Lower leg skin (tissue), 3 donors: Measurements from ENCODE around the gene FAM171A2.

Experiments used
- CTCF ChIP-seq, 3 donors: fragments of 450-650 bp; IDR thresholded peaks; one replicate each; pipeline ENCODE4 v1.5.1; 2016; ENCODE audit warnings: antibody characterized with exemption in 3 of 3, mild to moderate bottlenecking in 3 of 3, moderate library complexity in 2 of 3
- POLR2A ChIP-seq, 2 donors: fragments of 450-650 bp; IDR thresholded peaks; one replicate each; pipeline ENCODE4 v1.6.1; 2016 to 2017; ENCODE audit warnings: antibody characterized with exemption in 2 of 2, mild to moderate bottlenecking in 1 of 2, moderate library complexity in 1 of 2

GRCh38 chr17:44323359-44324091 lies 40.1 kb downstream of the FAM171A2 start:
- no peak for TF ChIP-seq POLR2A (IDR thresholded peaks at IDR 0.05)
- no peak for TF ChIP-seq CTCF (IDR thresholded peaks at IDR 0.05)
